CD4-positive, alpha-beta T cell treated with Interferon alpha-2 for 1 hour (primary cell): Measurements from ENCODE around the gene ALPK3.

ENCODE experiments used
- DNase-seq, 2 donors: peaks; one replicate each; pipeline ENCODE4 v3.0.0-alpha.2; 2020 to 2022

The ALPK3 gene

DNA sequence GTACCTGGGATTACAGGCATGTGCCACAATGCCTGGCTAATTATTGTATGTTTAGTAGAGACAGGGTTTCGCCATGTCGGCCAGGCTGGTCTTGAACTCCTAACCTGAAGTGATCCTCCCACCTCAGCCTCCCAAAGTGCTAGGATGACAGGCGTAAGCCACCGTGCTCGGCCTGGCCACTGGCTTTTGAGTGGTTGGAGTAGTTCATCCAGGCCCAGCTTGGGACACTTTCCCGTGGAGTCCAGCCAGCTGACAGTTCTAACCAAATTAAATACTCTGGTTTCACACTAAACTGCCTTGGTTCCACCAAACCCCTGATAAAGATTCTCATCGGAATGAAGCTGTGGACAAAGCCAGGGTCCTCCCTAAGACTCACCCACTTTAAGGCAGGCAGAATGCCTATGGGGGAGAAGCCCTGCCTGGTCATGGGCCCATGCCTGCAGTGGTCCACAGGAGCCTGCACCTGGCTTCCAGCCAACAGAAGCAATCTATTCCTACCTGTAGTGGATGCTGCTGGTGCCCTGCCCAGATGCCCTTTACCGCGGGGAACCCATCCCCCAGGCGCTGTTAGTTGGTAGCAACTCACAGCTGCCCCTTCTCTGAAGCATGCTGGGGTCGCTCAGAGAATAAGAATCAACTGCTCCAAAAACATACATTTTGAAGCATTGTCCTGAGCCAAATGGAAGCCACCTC lies 62.1 kb downstream of the ALPK3 start:
- no peak for DNase-seq

DNA sequence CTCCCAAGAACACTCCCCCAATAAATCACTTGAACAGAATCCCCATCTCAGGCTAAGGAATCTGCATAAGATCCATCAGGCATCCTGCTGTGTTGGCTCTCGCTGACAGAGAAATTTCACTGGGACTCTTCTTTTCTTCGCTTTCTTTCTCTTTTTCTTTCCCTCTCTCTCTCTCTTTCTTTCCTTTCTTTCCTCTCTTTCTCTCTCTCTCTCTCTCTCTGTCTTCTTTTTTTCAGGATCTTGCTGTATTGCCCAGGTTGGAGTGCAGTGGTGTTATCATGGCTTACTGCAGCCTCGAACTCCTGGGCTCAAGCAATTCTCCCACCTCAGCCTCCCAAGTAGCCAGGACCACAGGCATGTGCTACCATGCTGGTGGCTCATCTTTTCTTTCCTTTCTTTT lies 62.9 kb downstream of the ALPK3 start:
- no peak for DNase-seq

DNA sequence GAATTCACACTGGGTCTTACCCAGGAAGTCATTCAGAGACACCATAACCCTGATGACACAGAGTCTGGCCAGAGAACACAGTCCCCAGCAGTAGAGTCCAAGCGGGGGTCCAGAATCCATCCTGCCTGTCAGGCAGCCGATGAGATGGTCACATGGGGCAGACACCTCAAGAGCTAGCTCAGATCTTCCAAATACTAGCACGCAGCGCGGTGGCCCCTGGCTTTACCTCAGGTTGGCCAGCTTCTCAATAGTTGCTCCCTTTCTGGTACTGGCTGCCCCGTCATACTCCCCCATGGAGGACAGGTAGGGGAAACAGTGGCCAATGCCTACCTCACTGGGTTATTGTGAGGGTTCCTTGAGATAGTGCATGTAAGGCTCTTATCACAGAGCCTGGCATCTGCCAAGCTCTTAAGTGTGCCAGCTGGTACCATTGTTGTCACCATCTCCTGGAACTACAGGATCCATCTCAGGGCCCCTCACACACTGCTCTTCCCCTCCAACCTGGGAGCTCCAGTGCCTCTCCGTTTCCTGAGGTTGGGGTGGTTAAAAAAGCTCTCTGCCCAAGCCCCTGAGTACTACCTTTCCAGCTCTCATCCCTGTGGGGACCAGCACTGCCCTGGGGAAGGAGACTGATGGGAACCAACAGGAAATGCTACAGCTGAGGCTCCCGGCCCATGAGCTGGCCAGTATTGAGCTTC lies 63.8 kb downstream of the ALPK3 start:
- no peak for DNase-seq

DNA sequence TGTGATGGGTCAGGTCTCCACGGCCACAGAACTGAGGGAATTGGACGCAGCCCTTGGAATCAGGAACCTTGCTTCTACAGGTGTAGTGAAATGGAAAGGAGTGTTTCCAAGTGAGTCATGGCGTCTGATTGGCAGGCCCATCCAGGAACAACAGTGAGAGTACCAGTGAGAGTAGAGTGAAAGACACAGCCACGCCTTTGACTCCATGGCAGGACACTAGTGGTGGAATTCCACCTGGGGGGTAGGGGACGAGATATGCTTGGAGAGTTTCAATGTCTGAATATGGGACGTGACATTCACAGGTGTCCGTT lies 64.3 kb downstream of the ALPK3 start:
- DNase-seq: no peak

DNA sequence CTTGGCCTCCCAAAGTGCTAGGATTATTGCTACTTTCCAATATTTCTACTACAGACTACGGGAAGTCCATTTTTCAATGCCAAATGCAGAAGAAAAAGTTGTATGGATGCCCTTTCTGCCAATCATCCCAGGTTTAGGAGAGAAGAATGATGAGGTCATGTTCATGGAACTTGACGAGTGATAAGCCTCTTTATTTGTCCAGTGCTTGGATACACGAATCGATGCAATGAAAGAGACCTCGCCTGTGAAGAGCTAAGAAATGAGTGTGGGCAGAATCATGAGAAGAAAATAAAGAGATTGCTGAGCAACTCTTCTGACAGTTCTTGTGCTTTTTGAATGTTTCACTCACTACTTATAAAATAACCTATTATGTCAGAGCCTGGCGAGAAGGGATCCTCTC lies 66.3 kb downstream of the ALPK3 start:
- no peak for DNase-seq

DNA sequence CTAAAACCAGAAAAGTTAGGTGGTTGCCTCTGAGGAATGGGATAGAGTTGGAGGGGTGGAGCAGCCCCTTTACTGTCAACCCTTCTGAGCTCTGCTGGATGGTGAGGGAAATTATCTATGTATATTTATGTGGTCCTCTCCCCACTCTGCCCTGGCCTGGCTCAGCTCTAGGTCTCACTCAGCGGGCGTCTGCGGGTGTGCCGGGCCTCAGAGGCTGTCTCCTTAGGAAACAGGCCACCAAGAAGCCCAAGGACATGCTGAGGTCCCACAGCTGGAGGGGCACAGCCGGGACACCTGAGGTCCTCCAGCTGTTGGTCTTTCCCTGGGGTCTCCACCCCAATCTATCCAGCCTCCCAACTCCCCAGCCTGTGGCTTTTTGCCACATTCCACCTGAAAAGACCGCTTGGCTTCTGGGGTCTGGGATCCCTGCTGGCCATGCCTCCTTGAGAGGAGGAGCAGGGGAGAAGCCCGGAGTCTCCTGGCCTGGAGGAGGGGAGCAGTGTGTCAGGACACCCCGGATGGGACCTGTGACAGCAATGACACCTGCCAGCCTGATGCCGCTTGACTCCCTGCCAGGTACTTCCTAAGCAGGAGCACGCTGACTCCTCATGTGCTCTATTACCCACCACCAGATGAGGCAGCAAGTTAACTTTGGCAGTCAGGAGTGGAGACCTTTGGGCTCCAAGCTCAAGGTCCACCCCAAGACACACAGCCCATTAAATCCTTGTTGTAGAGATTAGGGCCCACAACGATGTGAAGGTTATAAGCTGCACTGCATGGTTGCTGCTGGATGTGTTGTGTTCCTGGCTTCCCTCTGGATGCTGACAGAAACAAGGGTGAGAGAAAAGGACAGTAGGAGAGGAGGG lies 67.0 kb downstream of the ALPK3 start, which contains the start of gene SLC28A1:
SLC28A1 (plus strand) TSS at position 747 of the 866 bp plus-strand sequence. CDS start 3,099 bp downstream, outside the sequence.
- DNase-seq: no peak

DNA sequence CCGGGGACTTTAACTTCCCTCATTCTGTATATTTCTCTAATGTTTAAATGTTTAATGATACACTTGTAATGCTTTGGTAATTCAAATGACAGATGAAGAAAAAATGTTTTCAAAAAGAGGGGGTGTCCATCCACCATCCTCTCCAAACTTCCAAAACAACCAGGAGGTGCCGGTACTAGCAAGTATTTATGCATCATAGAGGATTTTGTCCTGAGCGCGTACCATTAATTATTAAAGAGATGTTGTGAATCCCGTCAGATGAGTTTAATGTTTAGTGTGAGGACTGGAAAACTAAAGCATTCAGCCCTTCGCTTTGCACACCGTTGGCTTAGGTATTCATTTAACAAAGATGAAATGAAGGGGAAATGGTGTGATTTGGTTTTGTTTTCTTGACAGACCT lies 68.6 kb downstream of the ALPK3 start:
- no peak for DNase-seq

DNA sequence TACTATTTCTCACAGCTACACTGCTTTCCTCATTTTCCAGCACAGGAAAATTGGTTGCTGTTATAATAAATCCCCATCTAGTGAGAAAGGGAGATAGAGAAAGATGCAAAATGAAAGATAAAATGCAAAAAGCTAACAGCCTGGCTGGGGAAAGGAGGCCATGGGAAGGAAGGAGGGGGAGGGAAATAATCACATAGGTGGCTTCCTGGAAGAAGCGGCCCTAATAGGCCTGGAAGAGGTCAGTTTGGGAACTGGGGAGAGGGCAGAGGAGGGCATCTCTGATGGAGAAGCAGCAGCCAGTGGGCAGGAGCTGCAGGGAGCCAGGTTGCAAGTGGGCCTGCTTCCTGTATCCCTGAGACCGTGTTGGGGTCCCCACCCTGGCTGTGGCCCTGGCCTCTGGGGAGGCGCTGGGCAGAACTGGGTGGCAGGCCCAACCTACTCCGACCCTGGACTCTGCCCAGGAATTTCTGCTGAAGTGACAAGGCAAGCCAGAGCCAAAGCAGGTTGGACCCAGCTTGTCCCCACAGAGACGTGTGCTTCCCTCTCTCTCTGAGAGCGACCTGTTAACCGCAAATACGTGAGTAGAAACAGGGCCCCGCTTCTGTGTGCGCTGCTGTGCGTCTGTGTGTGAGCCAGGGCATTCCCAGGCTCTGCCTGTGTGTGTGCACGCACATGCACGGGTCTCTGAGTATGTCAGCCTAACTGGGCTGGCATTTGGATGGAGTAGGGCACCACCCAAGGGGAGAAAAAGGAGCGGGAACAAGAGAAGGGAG lies 69.2 kb downstream of the ALPK3 start:
- no peak for DNase-seq

DNA sequence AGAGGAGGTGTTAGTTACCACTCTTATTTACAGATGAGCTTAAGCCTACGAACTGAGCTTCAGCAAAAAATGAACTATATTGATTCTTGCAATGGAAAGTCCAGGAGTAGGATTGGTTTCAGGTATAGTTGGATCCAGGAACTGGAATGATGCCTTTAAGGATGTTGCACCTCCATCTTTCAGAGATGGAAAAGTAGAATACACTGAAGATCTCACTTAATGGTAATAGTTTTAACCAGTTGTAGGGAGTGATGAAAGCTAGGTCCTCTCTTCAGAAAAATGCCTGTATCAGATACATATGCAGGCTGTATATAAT lies 69.8 kb downstream of the ALPK3 start:
- no peak for DNase-seq

DNA sequence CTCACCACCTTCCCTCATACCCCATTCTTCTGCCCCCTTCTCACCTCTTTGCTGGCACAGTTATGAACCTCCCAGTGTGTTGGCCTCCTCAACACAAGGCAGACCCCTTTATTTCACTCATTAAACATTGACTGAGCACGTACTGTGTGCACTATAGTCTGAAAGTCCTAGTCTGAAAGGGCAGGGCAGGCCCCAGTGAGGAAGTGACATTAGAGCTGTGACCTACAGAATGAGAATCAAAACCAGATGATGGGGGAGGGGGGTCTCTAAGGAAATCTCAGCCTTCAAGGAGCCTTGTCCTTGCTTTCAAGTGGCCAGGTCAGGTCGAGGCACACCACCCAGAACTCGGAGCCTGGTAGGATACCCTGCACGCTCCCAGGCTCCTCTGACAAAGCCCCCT lies 70.8 kb downstream of the ALPK3 start:
- DNase-seq: no peak

DNA sequence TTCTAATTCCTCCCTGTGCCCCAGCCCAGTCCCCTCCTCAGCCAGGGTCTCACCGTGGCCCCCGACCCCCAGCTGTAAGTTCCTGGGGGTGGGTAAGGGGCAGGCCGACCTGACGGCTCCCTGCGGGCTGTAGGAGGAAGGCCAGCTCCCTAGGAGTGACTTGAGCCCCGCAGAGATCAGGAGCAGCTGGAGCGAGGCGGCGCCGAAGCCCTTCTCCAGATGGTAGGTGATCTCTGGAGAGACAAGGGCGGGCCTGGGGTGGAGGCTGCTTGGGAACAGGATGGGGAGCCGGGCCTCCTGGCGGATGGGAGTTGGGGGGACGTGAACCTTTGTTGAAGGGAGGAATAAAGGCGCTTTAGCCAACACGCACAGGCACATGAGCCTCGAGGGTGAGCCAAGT lies 71.5 kb downstream of the ALPK3 start:
- no peak for DNase-seq

DNA sequence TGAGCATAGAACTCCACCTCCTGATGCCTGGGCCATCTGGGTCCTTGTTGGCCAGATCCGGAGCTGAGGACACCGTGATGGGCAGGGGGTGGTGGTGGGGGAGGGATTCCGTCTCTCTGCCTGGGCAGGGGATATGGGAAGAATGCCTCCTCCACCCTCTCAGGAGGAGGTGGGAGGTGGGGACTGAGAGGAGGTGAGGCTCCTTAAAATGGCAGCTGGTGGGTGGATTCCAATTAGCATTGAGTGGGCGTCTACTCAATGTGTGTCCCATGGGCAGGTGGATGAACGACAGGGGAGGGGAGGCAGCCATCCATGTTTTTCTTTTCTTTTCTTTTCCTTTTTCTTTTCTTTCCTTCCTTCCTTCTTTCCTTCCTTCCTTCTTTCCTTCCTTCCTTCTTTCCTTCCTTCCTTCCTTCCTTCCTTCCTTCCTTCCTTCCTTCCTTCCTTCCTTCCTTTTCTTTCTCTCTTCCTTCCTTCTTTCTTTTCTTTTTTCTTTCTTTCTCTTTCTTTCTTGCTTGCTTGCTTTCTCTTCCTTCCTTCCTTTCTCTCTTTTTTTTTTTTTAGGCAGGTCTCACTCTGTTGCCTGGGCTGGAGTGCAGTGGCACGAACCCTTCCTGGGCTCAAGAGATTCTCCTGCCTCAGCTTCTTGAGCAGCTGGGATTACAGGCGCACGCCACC lies 72.3 kb downstream of the ALPK3 start:
- no peak for DNase-seq

DNA sequence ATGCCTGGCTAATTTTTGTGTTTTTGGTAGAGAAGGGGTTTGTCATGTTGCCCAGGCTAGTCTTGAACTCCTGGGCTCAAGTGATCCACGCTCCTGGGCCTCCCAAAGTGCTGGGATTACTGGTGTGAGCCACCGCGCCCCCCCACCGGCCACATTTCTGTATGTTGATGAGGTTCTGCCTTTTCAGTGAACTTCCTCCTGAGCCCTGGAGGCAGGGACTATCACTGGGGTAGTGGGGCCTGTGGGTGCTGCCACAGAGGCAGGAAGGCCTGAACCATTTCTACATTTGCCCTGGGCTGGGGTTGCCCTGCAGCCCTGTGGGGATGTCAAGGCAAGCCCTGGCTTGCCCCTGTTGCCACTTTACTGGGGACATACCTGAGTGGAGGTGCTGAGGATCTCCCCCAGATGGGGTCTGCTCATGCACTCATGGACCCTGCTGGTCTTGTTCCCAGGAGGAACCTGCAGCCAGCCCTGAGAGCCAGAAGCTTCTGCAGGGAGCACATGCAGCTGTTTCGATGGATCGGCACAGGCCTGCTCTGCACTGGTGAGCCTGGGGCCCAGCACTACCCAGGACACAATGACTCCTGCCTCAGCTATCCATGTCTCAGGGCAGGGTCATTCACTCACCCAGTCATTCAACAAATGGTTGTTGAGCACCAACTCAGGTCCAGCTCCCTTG lies 73.0 kb downstream of the ALPK3 start:
- no peak for DNase-seq

DNA sequence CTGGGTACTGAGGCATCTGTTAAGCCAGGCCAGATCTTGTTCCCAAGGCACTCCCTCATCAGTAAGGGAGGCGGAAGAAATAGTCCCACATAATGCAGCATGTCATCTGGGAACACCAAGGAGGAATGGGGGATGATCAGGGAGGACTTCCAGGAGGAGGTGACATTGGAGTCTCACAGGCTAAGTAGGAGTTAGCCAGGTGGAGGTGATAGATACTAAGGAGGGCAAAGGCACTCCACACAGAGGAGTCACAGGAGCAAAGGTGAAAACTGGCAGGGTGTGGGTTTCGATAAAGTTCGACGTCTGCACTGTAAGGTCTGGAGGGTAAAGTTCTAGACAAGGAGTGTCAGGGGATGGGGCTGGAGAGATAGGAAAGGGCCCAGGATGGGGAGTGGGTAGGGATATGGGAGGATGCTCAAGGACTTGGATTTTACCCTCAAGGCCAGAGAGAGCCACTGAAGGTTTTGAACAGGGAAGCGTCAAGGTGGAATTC lies 73.6 kb downstream of the ALPK3 start:
- DNase-seq: no peak

DNA sequence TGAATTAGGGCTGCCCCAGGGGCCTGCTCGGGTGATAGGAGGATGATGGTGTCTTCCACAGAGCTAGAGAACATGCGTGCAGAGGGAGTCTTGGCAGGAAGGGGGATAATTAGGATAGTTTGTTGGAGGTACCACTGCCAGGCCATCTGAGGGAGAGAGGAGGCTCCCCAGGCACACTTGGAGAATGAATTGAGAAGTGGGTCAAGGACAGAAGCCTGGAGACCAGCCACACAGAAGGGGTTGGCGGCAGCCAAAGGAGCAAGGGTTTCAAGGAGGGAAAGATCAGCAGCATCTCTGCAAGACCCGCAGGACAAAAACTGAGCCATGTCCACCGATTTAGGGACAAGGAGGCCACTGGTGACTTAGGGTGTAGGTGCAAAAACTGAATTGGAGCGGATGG lies 74.2 kb downstream of the ALPK3 start:
- DNase-seq: no peak

DNA sequence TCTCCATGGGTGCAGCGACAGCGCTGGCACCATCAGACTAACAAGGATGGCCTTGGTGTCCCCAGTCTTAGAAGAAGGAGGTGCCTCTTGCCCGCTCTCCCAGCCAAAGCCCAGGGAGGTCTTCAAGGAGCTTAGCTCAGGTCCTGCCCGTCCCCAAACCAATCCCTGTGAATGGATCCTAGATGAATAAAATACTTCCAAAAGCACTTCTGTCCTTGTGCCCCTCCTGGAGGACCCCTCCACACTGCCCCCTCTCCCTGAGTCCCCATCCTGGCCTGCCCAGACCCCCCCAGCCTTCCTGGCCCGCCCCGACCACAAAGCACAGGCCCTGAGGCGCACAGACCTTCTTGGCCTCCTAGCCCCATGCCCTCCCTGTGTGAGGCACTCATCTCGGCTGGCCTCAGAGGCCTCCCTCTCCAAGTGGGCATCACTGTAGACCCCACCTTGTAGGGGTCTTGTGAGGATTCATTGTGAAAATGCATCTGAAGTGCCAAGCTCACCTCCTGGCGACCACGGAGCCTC lies 75.7 kb downstream of the ALPK3 start:
- DNase-seq: no peak

DNA sequence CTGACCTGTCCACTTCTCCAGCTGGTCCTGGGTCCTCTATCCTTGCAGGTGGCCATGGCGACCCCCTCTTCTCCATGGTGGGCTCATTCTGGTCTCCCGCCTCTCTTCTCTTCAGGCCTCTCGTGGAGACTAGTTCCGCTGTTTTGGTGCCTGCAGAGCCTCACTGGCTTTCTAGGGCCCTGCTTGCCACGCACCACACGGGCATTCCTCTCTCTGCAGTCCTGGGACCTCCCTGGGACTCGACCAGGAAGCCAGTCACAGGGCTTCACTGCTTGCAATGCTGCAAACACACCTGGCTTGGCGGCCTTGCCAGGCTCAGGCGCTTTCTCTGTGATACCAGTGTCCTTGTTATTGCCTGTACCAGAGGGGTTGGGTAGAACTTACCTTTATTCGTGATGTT lies 76.5 kb downstream of the ALPK3 start:
- DNase-seq: no peak

DNA sequence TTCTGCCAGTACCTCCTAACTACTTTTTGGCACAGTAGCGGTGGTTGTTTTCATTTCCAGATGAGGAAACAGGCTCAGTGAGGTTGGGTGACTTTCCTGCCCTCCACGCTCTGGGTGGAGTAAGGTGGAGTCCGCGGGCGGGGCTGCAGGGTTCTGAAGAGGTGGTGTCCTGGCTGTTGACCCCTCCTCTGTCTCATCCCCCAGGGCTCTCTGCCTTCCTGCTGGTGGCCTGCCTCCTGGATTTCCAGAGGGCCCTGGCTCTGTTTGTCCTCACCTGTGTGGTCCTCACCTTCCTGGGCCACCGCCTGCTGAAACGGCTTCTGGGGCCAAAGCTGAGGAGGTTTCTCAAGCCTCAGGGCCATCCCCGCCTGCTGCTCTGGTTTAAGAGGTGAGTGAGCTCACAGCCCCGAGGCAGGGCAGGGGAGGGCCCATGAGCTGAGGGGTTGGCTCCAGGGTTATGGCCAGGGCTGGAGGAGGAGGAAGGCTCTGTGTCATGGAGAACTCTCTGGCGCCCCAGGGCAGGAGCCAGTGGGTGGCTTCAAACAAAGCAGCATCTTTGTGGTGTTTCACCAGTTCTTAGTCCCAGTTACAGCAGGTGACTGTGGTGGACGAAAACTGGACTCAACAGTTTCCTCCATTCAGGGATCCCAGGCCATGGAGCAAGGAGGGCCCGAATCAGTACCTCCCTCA lies 77.7 kb downstream of the ALPK3 start:
- DNase-seq: no peak

DNA sequence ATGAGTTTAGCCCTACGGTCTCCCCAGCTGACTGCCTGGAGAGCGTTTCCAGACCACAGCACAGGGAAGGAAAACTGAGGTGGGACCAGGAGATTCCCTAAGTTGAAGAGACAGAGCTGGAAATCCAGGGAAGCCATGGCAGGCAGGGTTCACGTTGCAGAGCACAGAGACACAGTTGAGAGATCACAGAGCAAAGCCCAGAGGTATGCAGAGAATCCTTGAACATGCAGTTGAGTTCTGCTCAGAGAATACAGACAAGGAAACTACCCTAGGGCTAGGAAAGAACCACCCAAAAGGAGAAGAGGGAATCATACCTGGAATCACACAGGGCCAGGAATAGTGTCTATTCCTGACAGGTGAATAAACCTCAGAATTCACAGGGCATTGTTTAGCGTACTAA lies 81.6 kb downstream of the ALPK3 start:
- DNase-seq: no peak

DNA sequence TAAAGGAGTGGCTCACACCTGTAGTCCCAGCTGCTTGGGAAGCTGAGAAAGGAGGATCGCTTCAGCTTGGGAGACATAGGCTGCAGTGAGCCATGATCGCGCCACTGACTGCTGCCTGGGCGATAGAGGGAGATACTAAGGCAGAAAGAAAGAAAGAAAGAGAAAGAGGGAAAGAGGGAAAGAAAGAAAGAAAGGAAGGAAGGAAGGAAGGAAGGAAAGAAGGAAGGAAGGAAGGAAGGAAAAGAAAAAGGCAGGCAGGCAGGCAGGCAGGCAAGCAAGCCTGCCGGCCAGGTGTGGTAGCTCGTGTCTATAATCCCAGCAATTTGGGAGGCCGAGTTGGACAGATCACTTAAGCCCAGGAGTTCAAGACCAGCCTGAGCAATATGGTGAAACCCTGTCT lies 82.6 kb downstream of the ALPK3 start:
- no peak for DNase-seq

DNA sequence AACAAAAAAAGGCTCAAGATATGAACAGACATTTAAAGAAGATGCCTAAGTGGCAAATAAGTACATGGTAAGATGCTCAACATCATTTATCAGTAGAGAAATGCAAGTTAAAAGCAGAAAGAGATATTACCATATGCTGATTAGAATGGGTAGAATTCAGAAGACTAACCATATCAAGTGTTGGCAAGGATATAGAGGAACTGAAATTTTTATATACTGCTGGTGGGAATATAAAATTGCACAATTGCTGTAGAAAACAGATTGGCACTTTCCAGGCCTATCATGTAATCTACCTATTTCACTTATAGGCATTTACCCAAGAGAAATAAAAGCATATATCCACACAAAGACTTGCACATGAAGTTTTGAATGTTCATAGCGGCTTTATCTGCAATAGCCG lies 84.4 kb downstream of the ALPK3 start:
- no peak for DNase-seq
